HG03575 (cell line): ENCODE data around the gene CASP2.
"Not testable (repeated sequence)": the region's sequence is repeated elsewhere in the genome, so short reads cannot be mapped to it uniquely, and the experiment has no call there.

Experiments
- ATAC-seq: cut with Tn5 transposase; IDR thresholded peaks from one replicate; pipeline ENCODE4 v1.9.1; 2021; ENCODE audit not compliant: unreplicated experiment, insufficient number of reproducible peaks, low FRiP score; ENCODE audit errors: extremely low read depth

Gene CASP2

DNA sequence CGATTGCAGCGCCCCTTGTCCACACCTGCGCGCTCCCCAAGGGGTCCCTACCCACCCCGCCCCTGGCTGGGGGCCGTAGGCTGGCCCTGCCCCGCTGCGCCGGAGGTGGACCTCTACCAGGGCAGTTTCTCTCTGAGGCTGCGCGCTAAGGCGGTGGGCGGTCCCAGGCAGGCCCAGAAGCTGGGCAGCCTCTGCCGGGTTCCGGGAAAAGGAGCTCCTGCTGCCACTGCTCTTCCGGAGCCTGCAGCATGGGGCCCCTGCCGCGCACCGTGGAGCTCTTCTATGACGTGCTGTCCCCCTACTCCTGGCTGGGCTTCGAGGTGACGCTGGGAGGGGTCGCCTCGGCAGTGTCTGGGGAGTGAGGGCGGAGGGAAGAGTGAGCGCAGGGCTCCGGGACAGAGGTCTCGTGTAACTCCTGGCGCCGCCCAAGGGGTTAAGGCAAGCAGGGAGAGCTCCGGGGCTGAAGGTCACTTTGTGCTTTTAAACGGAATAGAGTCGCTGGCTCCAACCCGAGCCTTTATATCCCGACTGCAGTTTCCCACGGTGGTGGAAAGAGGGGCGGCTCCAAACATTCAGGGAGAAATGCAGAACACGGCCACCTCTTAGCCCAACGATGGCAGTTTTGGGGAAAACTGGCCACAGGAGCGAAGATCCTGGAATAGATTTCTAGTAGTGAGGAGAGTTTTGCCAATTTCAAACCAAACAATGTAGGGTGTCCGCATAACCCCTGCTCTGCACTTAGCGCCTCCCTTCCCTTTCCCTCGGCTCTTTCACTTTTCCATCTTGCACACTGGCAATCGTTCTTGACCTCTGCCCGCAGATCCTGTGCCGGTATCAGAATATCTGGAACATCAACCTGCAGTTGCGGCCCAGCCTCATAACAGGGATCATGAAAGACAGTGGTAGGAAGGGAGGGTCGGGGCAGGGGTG, 24.6 kb upstream of the CASP2 start, which contains the start of gene GSTK1:
Gene GSTK1 (plus strand): TSS at position 176 of the 930 bp plus-strand sequence. CDS start 73 bp downstream, at position 249.
- peak; percentile 89 for ATAC-seq

DNA sequence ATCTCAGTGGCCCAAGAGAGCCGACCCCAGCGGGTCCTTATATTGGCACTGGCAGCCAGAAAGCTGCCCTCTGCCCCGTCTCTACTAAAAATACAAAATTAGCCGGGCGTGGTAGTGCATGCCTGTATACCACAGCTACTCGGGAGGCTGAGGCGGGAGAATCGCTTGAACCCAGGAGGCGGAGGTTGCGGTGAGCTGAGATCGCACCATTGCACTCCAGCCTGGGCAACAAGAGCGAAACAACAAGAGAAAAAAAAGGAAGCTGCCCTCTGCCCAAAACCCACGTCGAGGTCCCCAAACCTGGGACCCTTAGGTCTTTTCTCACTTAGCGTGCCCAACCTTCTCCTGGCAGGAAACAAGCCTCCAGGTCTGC, 24.0 kb upstream of the CASP2 start:
- not testable (repeated sequence) for ATAC-seq

DNA sequence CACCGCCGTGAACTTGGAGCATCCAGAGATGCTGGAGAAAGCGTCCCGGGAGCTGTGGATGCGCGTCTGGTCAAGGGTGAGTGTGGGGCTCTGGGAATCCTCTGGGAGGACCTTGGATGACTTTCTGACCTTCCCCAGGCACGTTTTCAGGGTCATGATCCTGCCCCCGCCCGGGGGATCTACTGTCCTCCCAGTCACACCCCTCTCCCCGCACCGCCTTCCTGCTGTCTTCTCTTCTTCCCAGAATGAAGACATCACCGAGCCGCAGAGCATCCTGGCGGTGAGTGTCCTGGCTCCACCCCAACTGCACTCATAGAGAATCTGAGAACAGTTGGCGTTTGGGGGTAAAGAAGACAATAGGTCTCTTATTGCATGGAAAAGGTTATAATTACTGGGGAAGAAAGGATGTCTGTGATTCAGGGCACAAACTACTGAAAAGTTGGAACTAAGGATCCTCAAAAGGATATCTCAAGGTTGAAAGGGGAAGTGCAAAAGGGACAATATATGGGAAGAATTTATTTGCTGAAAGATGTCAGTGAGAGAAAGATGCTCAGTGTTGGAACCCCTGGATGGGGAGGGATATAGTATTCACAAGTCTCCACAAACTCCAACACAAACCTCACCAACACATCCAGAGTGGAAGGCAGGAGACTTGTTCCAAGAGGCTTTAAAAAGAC, 23.0 kb upstream of the CASP2 start:
- ATAC-seq = no peak

DNA sequence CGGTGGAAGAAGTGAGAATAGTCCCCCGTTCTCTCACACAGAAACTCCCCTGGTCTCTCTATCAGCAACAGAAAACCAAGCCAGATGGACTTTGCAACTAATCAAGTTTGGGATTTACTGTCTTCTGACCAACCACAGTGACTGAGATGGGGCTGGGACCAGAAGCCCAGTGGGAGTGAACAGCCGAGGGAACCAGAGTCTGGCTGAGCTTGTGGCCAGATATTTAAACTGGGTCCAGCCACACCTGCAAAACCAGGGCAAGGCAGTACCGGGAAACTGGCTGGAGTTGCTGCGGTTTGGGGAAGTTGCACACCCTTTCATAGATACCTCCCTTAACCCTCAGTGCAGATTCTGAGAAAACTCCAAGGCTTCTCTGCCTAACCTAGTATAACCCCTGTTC, 18.9 kb upstream of the CASP2 start:
- ATAC-seq = no peak

DNA sequence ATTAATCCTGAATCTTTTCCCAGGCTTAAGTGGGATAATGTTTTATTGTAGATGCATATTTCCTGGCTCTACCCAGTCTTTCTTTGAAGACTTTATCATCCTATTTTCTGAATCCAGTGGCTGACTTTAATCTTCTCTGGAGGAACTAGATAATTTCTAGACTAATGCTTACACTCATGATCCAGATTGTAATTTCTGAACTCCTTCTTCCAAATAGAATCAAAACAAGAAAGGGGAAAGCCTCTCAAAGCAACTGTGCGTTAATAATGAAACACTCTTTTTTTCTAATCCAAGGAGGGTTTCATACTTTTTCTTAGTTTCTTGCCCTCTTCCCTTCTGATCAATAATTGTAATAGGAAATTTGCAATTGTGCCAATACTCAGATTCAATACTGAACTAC, 16.9 kb upstream of the CASP2 start:
- ATAC-seq = no peak

DNA sequence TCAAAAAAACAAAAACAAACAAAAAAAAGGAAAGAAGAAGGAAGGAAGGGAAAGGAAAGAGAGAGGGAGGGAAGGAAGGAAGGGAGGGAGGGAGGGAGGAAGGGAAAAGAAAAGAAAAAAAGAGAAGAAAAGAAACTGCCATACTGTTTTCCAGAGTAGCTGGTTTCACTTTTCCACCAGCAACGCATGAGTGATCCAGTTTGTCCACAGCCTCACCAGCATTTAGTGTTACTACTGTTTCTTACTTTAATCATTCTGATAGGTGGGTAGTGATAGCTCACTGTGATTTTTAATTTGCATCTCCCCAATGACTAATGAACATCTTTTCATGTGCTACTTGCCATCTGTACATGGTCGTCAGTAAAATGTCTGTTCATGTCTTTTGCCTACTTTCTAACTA, 15.3 kb upstream of the CASP2 start:
- no peak for ATAC-seq

DNA sequence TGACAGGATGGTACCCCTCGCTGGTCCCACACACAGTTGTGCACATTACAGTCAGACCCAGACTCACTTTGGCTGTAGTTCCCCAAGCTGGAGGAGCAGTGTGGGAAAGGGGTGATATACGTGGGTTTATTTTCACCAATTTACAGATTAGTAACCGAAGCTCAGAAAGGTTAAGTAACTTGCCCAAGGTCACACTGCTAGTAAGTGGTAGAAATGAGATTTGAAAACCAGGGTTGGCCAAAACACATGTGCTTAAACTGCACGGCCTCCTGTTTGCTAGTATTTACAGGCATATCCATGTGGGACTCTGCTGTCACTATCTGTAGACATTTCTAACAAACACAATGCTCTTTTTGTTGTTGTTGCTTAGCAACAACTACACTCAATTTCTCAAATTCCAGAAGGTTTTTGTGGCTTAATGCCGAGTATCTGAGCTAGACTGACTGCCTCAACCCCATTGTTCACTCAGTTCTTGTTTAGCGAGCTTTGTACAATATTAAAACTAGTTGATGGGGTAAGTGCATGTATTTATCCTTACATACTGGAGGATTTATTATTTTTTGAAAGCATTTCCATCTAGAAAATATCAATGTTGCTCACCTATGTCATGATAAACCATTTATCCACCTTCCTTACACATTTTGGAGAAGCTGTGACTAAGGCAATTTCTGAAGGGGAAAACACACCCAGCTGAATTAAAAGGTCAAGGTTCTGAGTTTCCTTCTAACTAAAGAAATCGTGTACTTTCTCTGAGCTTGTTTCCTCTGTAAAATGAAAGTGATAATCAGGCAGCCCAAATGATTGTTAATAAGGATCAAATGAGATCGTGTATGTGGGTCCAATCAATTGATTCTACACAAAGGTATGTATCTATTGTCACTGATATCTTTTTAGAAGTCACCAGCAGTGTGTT, 8.7 kb upstream of the CASP2 start:
- no peak for ATAC-seq

DNA sequence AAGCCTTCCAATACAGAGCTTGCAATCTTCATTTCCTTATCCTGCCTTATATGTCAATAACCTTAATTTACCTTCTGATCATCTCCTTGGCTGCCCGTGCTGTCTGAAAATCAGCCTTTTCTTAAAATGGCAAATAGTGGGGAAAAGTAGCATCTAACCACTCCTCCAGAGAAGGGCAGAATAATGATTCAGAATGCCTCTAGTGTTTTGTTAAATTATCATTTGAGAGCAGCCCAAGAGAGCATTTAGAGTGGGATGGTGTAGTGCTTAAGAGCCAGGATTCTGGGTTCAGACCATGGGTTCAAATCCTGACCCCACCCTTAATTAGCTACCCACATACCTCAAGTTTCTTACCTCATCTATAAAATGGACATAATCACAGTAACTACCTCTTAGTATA, 8.0 kb upstream of the CASP2 start:
- no peak for ATAC-seq

DNA sequence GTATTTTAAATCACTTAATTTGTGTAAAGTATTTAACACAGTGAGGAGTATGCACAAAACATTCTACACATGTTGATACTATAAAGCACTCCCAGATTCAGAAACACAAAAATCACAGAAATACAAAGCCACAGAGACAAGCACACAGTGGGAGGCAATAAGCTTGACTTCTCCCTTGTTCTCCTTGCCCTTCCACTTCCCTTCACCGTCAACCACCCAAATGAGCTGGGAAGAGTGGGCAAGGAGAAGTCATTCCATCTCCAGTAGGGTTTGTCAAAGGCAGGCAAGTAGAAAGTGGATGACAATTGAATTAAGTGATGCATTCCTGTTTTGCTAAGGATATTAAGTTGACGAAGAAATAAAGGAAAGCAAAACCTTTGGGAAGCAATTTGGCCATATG, 7.6 kb upstream of the CASP2 start:
- ATAC-seq = no peak

DNA sequence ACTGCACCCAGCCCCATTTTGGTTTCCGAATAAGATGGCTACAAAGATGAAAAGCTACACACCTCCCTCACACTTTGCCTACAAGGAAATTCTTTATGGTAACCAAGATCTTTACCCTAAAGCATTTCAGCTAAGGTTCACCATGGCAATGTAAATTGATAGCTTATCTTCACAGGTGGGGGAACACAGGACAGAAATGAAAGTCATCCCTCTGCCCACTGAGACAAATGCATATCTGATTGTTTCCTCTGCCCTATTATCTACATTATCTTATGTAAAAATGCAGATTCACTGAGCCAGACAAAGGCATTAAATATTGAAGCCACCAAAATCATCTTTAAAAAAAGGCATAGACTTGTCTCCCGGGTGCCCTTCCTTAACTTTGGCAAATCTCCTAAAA, 6.6 kb upstream of the CASP2 start:
- ATAC-seq = no peak

DNA sequence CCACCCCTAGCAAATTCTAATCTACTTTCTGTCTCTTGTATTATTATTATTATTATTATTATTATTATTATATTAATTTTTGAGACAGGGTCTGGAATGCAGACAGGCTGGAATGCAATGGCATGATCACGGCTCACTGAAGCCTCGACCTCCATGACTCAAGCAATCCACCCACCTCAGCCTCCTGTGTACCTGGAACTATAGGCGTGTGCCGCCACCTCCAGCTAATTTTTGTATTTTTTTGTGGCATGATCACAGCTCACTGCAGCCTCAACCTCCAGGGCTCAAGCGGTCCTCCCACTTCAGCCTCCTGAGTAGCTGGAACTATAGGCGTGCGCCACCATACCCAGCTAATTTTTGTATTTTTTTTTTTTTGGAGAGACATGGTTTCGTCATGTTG, 6.0 kb upstream of the CASP2 start:
- ATAC-seq = no peak

DNA sequence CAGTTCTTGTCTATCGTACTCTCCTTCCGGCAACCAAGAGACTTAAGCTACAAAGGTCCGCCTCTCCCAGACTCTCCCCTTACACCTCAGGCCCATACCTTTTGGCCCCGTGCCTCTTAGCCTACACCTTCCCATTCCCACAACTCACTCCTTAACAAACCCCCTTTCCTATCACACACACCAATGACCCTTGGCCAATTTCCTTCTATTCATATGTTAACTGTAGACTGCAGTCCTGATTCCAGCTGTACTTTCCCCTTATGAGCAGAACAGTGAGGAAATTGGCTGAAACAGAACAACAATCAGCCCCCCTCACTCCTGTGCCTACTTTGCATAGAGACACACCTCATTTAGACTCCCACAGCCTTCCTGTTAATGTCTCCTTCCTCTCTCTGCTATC, 4.8 kb upstream of the CASP2 start:
- ATAC-seq = no peak

DNA sequence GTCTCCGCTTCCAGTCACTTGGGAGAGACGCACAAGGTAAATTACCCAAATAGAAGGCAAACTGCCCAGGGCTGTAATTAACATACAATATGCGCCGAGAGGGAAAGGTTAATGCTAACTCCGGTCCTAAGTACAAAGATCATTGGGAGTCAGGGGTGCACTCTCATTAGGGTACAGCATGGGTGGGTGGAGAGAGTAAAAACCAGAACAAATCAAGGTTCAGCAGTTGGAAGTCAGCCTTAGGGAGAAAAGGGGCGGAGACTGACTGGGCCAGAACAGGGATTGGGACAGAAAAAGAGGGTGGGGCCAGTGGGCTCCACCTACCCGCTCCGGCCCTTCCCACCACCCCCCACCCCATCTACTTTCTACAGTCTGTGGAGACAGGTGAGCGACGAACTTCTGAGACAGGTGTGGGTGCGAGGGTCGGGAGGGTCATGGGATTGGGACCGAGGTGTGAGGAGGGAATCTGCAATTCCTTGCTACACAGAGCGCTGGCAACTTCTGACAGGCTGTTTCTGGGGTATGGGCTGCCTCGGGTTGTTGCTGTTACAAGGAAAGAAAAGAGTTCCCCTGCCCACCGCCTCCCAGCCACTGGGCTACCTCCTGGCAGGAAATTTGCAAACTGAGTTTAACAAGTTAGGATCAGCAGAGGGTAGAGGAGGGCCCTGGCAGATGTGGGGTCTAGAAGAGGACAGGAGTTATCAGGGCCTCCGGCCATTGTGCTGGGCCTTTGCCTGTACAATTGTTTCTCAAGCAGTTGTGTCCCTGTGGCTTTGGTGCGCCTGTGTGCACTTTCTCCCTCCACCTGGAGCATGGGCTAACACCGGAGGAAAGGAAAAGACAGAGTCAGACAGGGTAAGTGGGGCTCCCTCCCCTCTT, 3.3 kb upstream of the CASP2 start, which contains the start of gene TMEM139:
Gene TMEM139 (plus strand): TSS at position 368 of the 879 bp plus-strand sequence. CDS start 1,000 bp downstream, outside the sequence.
- ATAC-seq = no peak

DNA sequence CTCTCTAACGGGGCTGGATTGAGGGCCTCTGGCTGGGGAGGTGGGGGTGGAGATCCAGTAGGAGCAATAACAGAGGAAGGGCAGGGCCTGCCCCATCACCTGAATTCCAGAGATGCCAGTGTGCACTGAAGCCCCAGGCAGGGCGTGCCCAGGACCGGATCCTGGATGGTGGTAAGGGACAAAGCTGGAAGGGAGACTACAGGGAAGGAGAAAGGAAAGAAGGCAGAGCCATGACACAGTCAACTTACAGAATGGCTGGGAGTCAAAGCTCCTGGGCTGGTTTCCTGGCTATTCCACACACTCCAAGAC, 2.7 kb upstream of the CASP2 start:
- ATAC-seq = no peak

DNA sequence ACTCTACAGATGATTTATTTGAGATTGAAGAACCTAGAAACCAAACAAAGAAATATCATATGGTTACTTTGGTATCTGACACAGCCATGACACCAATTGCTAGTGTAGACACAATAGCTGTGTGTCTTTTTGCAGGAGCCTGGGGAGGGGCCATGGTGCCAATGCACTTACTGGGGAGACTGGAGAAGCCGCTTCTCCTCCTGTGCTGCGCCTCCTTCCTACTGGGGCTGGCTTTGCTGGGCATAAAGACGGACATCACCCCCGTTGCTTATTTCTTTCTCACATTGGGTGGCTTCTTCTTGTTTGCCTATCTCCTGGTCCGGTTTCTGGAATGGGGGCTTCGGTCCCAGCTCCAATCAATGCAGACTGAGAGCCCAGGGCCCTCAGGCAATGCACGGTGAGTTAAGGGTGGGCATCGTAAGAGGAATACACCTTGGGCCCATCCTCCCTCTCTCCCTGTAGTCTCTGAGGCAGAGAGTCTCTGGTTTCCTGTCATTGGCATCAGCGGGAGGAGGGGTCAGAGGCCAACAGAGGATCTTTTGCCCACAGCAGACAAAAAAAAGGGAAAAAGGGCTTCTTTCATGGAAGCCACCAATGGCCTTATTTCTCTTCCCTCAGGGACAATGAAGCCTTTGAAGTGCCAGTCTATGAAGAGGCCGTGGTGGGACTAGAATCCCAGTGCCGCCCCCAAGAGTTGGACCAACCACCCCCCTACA, 2.2 kb upstream of the CASP2 start:
- no peak for ATAC-seq

DNA sequence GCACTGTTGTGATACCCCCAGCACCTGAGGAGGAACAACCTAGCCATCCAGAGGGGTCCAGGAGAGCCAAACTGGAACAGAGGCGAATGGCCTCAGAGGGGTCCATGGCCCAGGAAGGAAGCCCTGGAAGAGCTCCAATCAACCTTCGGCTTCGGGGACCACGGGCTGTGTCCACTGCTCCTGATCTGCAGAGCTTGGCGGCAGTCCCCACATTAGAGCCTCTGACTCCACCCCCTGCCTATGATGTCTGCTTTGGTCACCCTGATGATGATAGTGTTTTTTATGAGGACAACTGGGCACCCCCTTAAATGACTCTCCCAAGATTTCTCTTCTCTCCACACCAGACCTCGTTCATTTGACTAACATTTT, 1.6 kb upstream of the CASP2 start:
- no peak for ATAC-seq

DNA sequence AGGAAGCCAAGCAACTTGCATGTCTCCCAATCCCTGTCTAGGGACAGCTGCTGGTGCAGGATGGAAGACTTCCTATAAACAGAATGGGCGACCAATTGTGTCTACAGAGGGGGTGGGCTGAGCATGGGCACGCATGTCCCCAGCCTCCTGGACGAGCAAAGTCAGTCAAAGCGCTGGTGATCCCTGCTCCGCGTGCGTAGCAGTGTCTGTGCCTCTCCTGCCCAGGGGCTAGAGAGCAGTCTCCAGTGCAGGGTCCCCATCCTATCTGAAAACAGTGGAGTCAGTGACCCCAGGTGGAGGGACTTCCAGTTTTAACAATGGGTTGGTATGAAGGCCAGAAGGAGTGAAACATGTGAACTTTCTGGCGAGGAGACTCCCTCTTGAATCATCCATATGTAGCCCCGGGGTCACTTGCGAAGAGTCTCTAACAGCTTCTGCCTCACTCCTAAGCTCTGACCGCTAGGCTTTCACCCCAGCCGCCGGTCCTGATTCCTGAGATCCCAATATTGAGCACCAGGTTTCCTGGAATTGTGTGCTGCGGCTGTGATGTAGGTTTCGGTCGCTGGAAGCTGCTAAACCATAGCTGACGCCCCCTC, 714 bp upstream of the CASP2 start:
- ATAC-seq = no peak

DNA sequence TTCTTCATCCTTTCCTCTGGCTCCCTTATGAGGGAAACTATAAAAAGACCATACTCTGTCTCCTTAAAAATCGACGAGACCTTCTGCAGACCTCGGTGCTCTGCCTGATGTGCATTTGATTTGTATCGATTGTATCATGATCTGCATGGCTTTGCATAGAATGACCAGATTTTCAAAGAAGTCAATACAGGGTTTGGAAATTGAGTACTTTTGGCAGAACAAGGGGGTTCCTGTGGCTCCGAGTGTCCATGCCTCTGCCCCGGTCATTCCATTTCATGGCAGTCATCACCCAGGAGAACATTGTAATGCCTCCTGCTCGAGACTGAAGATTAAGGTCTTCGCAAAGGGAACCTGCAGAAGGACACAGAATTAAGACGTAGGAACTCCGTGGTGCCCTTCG, 685 bp downstream of the CASP2 start:
- peak; percentile 2 for ATAC-seq
